ENCODE results near the gene ALDH3A2.

ALDH3A2 gene

DNA sequence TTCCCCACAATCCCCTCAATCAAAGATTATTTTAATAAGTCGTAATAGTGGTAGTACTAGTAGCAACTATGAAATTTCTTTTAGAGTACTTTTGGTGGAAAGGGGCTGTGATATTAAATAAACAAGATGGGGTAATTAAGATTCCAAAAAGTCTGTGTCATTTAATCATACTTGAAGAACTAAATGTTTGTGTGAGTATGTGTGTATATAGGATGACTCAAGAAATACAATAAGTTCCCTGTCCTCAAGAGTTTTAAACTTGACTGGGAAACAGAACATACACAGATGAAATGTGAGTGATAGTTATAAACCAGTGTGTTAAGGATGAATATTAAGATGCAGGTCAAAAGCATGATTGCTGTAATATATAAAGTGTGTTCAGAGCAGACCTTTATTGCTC, 2.3 kb downstream of the ALDH3A2 start:
- no peak overlapping the region for H3K4me3 ChIP-seq (ENCODE audit: insufficient read length, low read depth)
- peaks cover 48% of the 10 kb centered on the region for H3K9me3 ChIP-seq (ENCODE audit: insufficient read depth, low read length)
- H3K4me1 ChIP-seq (ENCODE audit: insufficient read depth, insufficient read length), result peaks cover 2% of the 10 kb centered on the region
- peaks cover 39% of the 10 kb centered on the region for H3K36me3 ChIP-seq (ENCODE audit: insufficient read depth, insufficient read length, low read length)
- TF ChIP-seq YY1 (IDR thresholded peaks at IDR 0.05; ENCODE audit: insufficient read depth, insufficient read length), result no peak
- TF ChIP-seq ZNF274 (IDR thresholded peaks at IDR 0.05; ENCODE audit: low read depth, low read length), result no peak
- no peak for TF ChIP-seq SUZ12 (IDR thresholded peaks at IDR 0.05; ENCODE audit: extremely low read depth, insufficient read depth, insufficient read length)
- no peak overlapping the region for H3K9ac ChIP-seq (ENCODE audit: insufficient read length, low read depth)
- no peaks in the 10 kb centered on the region for H3K27me3 ChIP-seq (ENCODE audit: insufficient read depth, insufficient read length)
- no peak for DNase-seq (ENCODE audit: low read depth, low spot score)

DNA sequence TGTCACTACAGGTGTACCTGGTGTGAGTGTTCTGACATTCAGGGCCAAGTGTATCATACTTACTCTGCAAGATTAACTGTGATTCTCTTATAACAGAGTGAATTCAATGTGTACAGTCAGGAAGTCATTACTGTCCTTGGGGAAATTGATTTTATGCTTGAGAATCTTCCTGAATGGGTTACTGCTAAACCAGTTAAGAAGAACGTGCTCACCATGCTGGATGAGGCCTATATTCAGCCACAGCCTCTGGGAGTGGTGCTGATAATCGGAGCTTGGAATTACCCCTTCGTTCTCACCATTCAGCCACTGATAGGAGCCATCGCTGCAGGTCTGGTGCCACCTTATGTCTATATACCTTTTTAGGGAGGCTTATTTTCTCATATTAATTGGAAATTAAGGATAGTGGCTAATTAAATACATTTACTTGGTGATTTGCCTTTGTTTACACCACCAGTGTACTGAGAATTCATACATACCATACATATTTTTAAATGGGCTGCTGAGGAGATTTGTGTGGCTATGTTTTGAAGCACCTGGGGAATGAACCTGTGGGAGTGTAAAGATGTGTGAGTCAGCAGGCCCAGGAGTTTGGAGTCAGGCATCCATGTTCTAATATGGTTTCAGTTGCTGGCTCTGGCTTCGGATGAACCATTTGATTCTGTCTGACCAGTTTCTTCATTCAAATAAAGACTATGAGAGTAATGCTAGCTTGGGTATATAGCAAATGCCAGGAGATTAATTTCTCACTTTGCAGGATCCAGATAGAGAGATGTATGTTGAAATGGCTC, 3.1 kb downstream of the ALDH3A2 start:
- Histone ChIP-seq H3K4me1 (ENCODE audit: insufficient read depth, insufficient read length) (peaks cover 2% of the 10 kb centered on the region), H3K9ac (ENCODE audit: insufficient read length, low read depth) (no peak overlapping the region), H3K4me3 (ENCODE audit: insufficient read length, low read depth) (no peak overlapping the region), H3K36me3 (ENCODE audit: insufficient read depth, insufficient read length, low read length) (peaks cover 47% of the 10 kb centered on the region), H3K27me3 (ENCODE audit: insufficient read depth, insufficient read length) (no peaks in the 10 kb centered on the region), H3K9me3 (ENCODE audit: insufficient read depth, low read length) (peaks cover 55% of the 10 kb centered on the region)
- DNase-seq (ENCODE audit: low read depth, low spot score), result no peak
- TF ChIP-seq YY1 (IDR thresholded peaks at IDR 0.05; ENCODE audit: insufficient read depth, insufficient read length) (no peak), ZNF274 (IDR thresholded peaks at IDR 0.05; ENCODE audit: low read depth, low read length) (no peak), SUZ12 (IDR thresholded peaks at IDR 0.05; ENCODE audit: extremely low read depth, insufficient read depth, insufficient read length) (no peak)

DNA sequence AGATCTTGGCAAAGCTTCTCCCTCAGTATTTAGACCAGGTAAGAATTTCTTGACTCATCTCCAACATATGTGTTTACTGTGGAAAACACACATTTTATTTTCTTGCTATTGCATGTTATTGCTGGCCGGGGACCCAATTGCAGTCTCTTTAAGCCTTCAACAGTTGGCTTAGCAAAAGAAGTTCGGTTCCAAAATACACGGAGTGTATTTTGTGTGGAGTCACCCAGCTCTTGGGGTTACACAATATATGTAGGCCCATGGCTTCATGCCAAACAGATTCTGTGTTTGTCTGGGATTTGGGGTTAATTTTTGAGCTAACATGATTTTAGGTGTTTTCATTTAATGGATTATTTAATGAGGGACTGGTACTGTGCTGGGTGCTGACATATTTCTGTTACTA, 4.0 kb downstream of the ALDH3A2 start:
- Histone ChIP-seq H3K9ac (ENCODE audit: insufficient read length, low read depth) (no peak overlapping the region), H3K4me1 (ENCODE audit: insufficient read depth, insufficient read length) (peaks cover 2% of the 10 kb centered on the region), H3K9me3 (ENCODE audit: insufficient read depth, low read length) (peaks cover 55% of the 10 kb centered on the region), H3K4me3 (ENCODE audit: insufficient read length, low read depth) (no peak overlapping the region), H3K27me3 (ENCODE audit: insufficient read depth, insufficient read length) (no peaks in the 10 kb centered on the region), H3K36me3 (ENCODE audit: insufficient read depth, insufficient read length, low read length) (peaks cover 55% of the 10 kb centered on the region)
- TF ChIP-seq SUZ12 (IDR thresholded peaks at IDR 0.05; ENCODE audit: extremely low read depth, insufficient read depth, insufficient read length), result no peak
- TF ChIP-seq YY1 (IDR thresholded peaks at IDR 0.05; ENCODE audit: insufficient read depth, insufficient read length), result no peak
- no peak for TF ChIP-seq ZNF274 (IDR thresholded peaks at IDR 0.05; ENCODE audit: low read depth, low read length)
- no peak for DNase-seq (ENCODE audit: low read depth, low spot score)

DNA sequence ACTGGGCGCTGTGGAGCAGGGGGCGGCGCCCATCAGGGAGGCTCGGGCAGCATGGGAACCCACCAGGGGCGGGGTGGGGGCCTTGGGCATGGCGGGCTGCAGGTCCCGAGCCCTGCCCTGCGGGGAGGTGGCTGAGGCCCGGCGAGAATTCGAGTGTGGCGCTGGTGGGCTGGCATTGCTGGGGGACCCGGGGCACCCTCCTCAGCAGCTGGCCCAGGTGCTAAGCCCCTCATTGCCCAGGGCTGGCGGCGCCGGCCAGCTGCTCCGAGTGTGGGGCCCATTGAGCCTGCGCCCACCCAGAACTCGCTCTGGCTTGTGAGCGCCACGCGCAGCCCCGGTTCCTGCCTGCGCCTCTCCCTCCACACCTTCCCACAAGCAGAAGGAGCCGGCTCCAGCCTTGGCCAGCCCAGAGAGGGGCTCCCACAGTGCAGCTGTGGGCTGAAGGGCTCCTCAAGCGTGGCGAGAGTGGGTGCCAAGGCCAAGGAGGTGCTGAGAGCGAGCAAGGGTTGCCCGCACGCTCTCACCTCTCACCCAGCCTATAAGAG, 5.9 kb downstream of the ALDH3A2 start:
- H3K9ac ChIP-seq (ENCODE audit: insufficient read length, low read depth), result no peak overlapping the region
- no peaks in the 10 kb centered on the region for H3K4me1 ChIP-seq (ENCODE audit: insufficient read depth, insufficient read length)
- DNase-seq (ENCODE audit: low read depth, low spot score), result no peak

DNA sequence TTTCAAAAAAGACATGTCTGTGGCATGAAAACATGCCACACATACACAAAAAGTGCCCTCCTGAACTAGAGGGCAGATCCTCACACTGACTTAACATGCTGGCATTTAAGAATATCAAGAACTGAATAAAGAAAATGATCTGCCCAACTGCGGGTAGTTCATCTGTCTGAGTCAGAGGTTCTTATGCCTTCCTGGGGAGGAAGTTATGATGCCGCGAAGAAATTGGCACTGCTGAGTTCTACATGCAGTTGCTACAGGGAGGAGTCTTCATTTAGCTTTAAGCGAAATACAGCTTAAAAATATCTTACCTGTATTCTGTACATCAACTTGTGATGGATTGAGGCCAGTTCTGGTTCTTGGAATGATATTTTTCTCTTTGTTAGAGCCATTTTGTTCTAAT, 6.3 kb downstream of the ALDH3A2 start:
- Histone ChIP-seq H3K27me3 (ENCODE audit: insufficient read depth, insufficient read length) (no peaks in the 10 kb centered on the region), H3K9me3 (ENCODE audit: insufficient read depth, low read length) (peaks cover 55% of the 10 kb centered on the region), H3K9ac (ENCODE audit: insufficient read length, low read depth) (no peak overlapping the region), H3K4me3 (ENCODE audit: insufficient read length, low read depth) (no peak overlapping the region), H3K4me1 (ENCODE audit: insufficient read depth, insufficient read length) (no peaks in the 10 kb centered on the region), H3K36me3 (ENCODE audit: insufficient read depth, insufficient read length, low read length) (peaks cover 56% of the 10 kb centered on the region)
- DNase-seq (ENCODE audit: low read depth, low spot score), result no peak
- TF ChIP-seq ZNF274 (IDR thresholded peaks at IDR 0.05; ENCODE audit: low read depth, low read length) (no peak), SUZ12 (IDR thresholded peaks at IDR 0.05; ENCODE audit: extremely low read depth, insufficient read depth, insufficient read length) (no peak), YY1 (IDR thresholded peaks at IDR 0.05; ENCODE audit: insufficient read depth, insufficient read length) (no peak)

More for the DNA sequence above, 5.9 kb downstream of the ALDH3A2 start:
- TF ChIP-seq YY1 (IDR thresholded peaks at IDR 0.05; ENCODE audit: insufficient read depth, insufficient read length) (no peak), ZNF274 (IDR thresholded peaks at IDR 0.05; ENCODE audit: low read depth, low read length) (no peak), SUZ12 (IDR thresholded peaks at IDR 0.05; ENCODE audit: extremely low read depth, insufficient read depth, insufficient read length) (no peak)
- H3K4me3 ChIP-seq (ENCODE audit: insufficient read length, low read depth), result no peak overlapping the region
- H3K27me3 ChIP-seq (ENCODE audit: insufficient read depth, insufficient read length), result no peaks in the 10 kb centered on the region
- peaks cover 55% of the 10 kb centered on the region for H3K9me3 ChIP-seq (ENCODE audit: insufficient read depth, low read length)
- H3K36me3 ChIP-seq (ENCODE audit: insufficient read depth, insufficient read length, low read length), result peaks cover 55% of the 10 kb centered on the region

DNA sequence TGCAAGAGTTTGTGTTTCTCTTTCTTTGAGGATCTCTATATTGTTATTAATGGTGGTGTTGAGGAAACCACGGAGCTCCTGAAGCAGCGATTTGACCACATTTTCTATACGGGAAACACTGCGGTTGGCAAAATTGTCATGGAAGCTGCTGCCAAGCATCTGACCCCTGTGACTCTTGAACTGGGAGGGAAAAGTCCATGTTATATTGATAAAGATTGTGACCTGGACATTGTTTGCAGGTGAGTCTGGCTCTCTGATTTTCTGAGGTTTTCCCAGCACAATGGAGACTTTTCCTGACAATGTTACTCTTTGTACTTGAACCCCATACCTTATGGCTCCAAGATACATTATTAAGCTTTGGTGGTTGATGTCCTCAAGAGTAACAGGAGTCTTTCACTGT, 7.8 kb downstream of the ALDH3A2 start:
- Histone ChIP-seq H3K27me3 (ENCODE audit: insufficient read depth, insufficient read length) (no peaks in the 10 kb centered on the region), H3K4me3 (ENCODE audit: insufficient read length, low read depth) (no peak overlapping the region), H3K9me3 (ENCODE audit: insufficient read depth, low read length) (peaks cover 50% of the 10 kb centered on the region), H3K9ac (ENCODE audit: insufficient read length, low read depth) (no peak overlapping the region), H3K4me1 (ENCODE audit: insufficient read depth, insufficient read length) (no peaks in the 10 kb centered on the region), H3K36me3 (ENCODE audit: insufficient read depth, insufficient read length, low read length) (peaks cover 62% of the 10 kb centered on the region)
- no peak for TF ChIP-seq YY1 (IDR thresholded peaks at IDR 0.05; ENCODE audit: insufficient read depth, insufficient read length)
- TF ChIP-seq ZNF274 (IDR thresholded peaks at IDR 0.05; ENCODE audit: low read depth, low read length), result no peak
- no peak for TF ChIP-seq SUZ12 (IDR thresholded peaks at IDR 0.05; ENCODE audit: extremely low read depth, insufficient read depth, insufficient read length)
- no peak for DNase-seq (ENCODE audit: low read depth, low spot score)

DNA sequence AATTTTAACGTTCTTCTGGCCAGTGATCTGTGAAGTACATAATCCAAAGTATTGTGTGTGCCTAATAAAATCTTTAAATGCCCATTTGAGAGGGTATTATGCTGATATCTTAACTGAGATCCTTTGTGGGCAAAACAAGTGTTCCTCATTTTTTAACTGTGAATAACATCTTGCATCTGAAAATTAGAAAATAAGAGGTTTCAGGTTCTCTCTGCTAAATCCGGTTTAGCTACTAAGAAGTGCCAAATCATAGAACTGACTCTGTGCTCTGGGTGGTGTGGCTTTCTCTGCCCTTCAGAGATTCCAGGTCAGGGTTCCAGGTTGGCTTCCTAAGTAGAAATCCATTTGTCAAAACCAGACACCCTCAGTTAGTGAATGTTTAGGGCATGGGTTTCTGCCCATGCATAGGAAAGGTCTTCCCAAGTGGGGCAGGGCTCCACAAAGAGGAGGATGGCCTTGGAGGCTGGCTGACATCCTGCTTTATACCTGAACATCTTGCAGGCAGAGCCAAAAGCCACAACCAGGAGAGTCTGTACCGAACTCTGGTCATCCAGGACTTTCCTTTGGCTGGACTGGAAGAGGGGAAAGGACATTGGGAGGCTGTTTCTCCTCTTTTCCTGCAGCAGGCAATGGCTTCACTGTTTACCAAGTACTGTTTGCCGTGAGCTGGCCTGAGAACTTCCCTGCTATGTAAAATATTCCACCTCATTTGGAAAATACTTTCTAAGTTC, 8.5 kb downstream of the ALDH3A2 start:
- H3K27me3 ChIP-seq (ENCODE audit: insufficient read depth, insufficient read length), result no peaks in the 10 kb centered on the region
- H3K4me3 ChIP-seq (ENCODE audit: insufficient read length, low read depth), result no peak overlapping the region
- peaks cover 58% of the 10 kb centered on the region for H3K36me3 ChIP-seq (ENCODE audit: insufficient read depth, insufficient read length, low read length)
- peaks cover 44% of the 10 kb centered on the region for H3K9me3 ChIP-seq (ENCODE audit: insufficient read depth, low read length)
- no peak for DNase-seq (ENCODE audit: low read depth, low spot score)
- H3K4me1 ChIP-seq (ENCODE audit: insufficient read depth, insufficient read length), result no peaks in the 10 kb centered on the region
- TF ChIP-seq YY1 (IDR thresholded peaks at IDR 0.05; ENCODE audit: insufficient read depth, insufficient read length) (no peak), SUZ12 (IDR thresholded peaks at IDR 0.05; ENCODE audit: extremely low read depth, insufficient read depth, insufficient read length) (no peak), ZNF274 (IDR thresholded peaks at IDR 0.05; ENCODE audit: low read depth, low read length) (no peak)
- H3K9ac ChIP-seq (ENCODE audit: insufficient read length, low read depth), result no peak overlapping the region
